Trophoblast cell (in vitro differentiated cells and primary cell): ENCODE measurements around the gene ARHGAP11A.

Experiments used
- DNase-seq, 2 donors: peaks; one replicate each; pipeline ENCODE4 v3.0.0-alpha.2; 2016
- H2AFZ ChIP-seq: 2 replicates; pipeline ENCODE4 v1.6.1; 2013; ENCODE audit warnings: low read length, moderate library complexity, mild to moderate bottlenecking; ENCODE audit not compliant: insufficient read depth, poor library complexity
- H2AK5ac ChIP-seq: 2 replicates; pipeline ENCODE4 v1.6.1; 2013; ENCODE audit warnings: mild to moderate bottlenecking, low read length
- H2BK120ac ChIP-seq: 2 replicates; pipeline ENCODE4 v1.6.1; 2013; ENCODE audit warnings: low read length, mild to moderate bottlenecking, moderate library complexity; ENCODE audit not compliant: insufficient read depth, poor library complexity
- H2BK12ac ChIP-seq: 2 replicates; pipeline ENCODE4 v1.6.1; 2013; ENCODE audit warnings: mild to moderate bottlenecking, low read length, moderate library complexity
- H2BK5ac ChIP-seq: 2 replicates; pipeline ENCODE4 v1.6.1; 2013; ENCODE audit warnings: low read length, low read depth, moderate library complexity, mild to moderate bottlenecking; ENCODE audit not compliant: poor library complexity
- H3K14ac ChIP-seq: 2 replicates; pipeline ENCODE4 v1.6.1; 2013; ENCODE audit warnings: mild to moderate bottlenecking, low read length
- H3K18ac ChIP-seq: 2 replicates; pipeline ENCODE4 v1.6.1; 2013; ENCODE audit warnings: mild to moderate bottlenecking, low read length
- H3K23ac ChIP-seq: 2 replicates; pipeline ENCODE4 v1.6.1; 2013; ENCODE audit warnings: low read length
- H3K27ac ChIP-seq: 2 replicates; pipeline ENCODE4 v1.5.1; 2013; ENCODE audit warnings: low read depth, mild to moderate bottlenecking, inconsistent platforms, low read length, moderate library complexity
- H3K27me3 ChIP-seq: 2 replicates; pipeline ENCODE4 v1.6.1; 2013; ENCODE audit warnings: inconsistent platforms, mild to moderate bottlenecking, low read length, moderate library complexity; ENCODE audit not compliant: insufficient read depth
- H3K36me3 ChIP-seq, 2 experiments: 1 replicate in 1 of 2; 2 replicates in 1 of 2; pipeline ENCODE4 v1.6.1; 2013; ENCODE audit warnings: low read length in 2 of 2, mild to moderate bottlenecking in 2 of 2, moderate library complexity in 1 of 2; ENCODE audit not compliant: insufficient read depth in 2 of 2, control insufficient read depth in 1 of 2
- H3K4ac ChIP-seq: 2 replicates; pipeline ENCODE4 v1.6.1; 2013; ENCODE audit warnings: low read depth, mild to moderate bottlenecking, low read length, moderate library complexity
- H3K4me1 ChIP-seq, 2 experiments: 1 replicate in 1 of 2; 2 replicates in 1 of 2; pipeline ENCODE4 v1.6.1; 2013; ENCODE audit warnings: low read length in 2 of 2, mild to moderate bottlenecking in 2 of 2, moderate library complexity in 1 of 2; ENCODE audit not compliant: insufficient read depth in 2 of 2, control insufficient read depth in 1 of 2
- H3K4me2 ChIP-seq: 2 replicates; pipeline ENCODE4 v1.6.1; 2013; ENCODE audit warnings: inconsistent platforms, mild to moderate bottlenecking, low read length, moderate library complexity
- H3K4me3 ChIP-seq: 2 replicates; pipeline ENCODE4 v1.5.1; 2013; ENCODE audit warnings: mild to moderate bottlenecking, low read depth, low read length, inconsistent platforms
- H3K79me1 ChIP-seq: one replicate; pipeline ENCODE4 v1.6.1; 2013; ENCODE audit warnings: low read length
- H3K79me2 ChIP-seq: 2 replicates; pipeline ENCODE4 v1.6.1; 2013; ENCODE audit warnings: low read length, mild to moderate bottlenecking; ENCODE audit not compliant: control insufficient read depth, insufficient read depth, poor library complexity
- H3K9ac ChIP-seq: 2 replicates; pipeline ENCODE4 v1.6.1; 2013; ENCODE audit warnings: mild to moderate bottlenecking, low read length
- H3K9me3 ChIP-seq: 2 replicates; pipeline ENCODE4 v1.6.1; 2013; ENCODE audit warnings: low read depth, mild to moderate bottlenecking, control low read depth, inconsistent platforms, low read length; ENCODE audit not compliant: insufficient read depth
- H4K12ac ChIP-seq: 2 replicates; pipeline ENCODE4 v1.6.1; 2013; ENCODE audit warnings: low read depth, mild to moderate bottlenecking, low read length, moderate library complexity
- H4K8ac ChIP-seq: 2 replicates; pipeline ENCODE4 v1.6.1; 2013; ENCODE audit warnings: low read depth, mild to moderate bottlenecking, low read length, moderate library complexity
- H4K91ac ChIP-seq: one replicate; pipeline ENCODE4 v1.6.1; 2013; ENCODE audit warnings: low read depth, mild to moderate bottlenecking, low read length, moderate library complexity
- WGBS: extraction: QIAGEN DNeasy Blood & Tissue Kit; methylation state at CpG from one replicate; pipeline ENCODE4 v1.1.7; 2013; ENCODE audit warnings: missing lambda C conversion rate; ENCODE audit not compliant: insufficient read length, insufficient coverage; ENCODE audit errors: extremely low coverage; 5-methylcytosine and 5-hydroxymethylcytosine counted together

ARHGAP11A gene

DNA sequence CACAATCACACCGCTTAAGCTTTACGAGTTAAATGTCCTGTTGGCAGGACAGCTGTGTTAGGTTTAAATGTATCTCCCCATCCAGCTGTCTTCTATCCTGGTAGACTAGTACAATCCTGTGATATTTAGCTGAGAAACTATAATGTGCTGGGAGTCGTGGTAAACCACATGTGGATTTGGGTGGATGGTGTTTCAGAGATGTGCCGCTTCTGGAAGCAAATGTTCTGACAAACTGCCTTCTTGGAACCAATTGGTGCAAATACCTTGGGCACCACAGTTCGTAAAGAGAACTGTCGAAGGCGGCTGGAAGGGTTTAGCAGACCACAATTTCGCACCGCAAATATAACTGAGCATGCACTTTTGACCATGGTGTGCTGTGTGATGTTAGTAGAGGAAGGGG, 41.2 kb downstream of the ARHGAP11A start:
- Histone ChIP-seq H3K4ac (no peak overlapping the region), H4K12ac (no peak overlapping the region), H3K9ac (no peak overlapping the region), H3K36me3 (peaks cover 2 to 3% of the 10 kb centered on the region in 2 experiments), H3K4me2 (no peak overlapping the region), H3K4me1 (no peaks in the 10 kb centered on the region), H3K27ac (no peak overlapping the region), H2BK120ac (no peak overlapping the region), H2AFZ (no peak overlapping the region), H2BK5ac (no peak overlapping the region), H2BK12ac (no peak overlapping the region), H3K9me3 (no peaks in the 10 kb centered on the region), H2AK5ac (no peak overlapping the region), H3K27me3 (no peaks in the 10 kb centered on the region), H3K14ac (no peak overlapping the region), H3K18ac (no peak overlapping the region), H3K79me1 (no peaks in the 10 kb centered on the region), H3K4me3 (no peak overlapping the region), H3K23ac (no peak overlapping the region), H4K91ac (no peak overlapping the region), H3K79me2 (no peaks in the 10 kb centered on the region), H4K8ac (no peak overlapping the region)
- no peak for DNase-seq
- WGBS, result no CpG with 5 or more reads among the region's 9 CpGs

- H3K79me1 ChIP-seq, result no peaks in the 10 kb centered on the region
- H4K8ac ChIP-seq, result no peak overlapping the region
- H2BK12ac ChIP-seq, result no peak overlapping the region
- H3K4me2 ChIP-seq, result no peak overlapping the region
- H3K4ac ChIP-seq, result no peak overlapping the region
- no peak overlapping the region for H4K91ac ChIP-seq
- no peaks in the 10 kb centered on the region for H3K27me3 ChIP-seq
- no peak for DNase-seq
- no peak overlapping the region for H3K9ac ChIP-seq
- no peaks in the 10 kb centered on the region for H3K4me1 ChIP-seq
- no peak overlapping the region for H3K27ac ChIP-seq
- no peak overlapping the region for H3K14ac ChIP-seq
- H2AK5ac ChIP-seq, result no peak overlapping the region
- H4K12ac ChIP-seq, result no peak overlapping the region
- peaks cover 2 to 3% of the 10 kb centered on the region in 2 experiments for H3K36me3 ChIP-seq
- H3K9me3 ChIP-seq, result no peaks in the 10 kb centered on the region
- H3K23ac ChIP-seq, result no peak overlapping the region
- H3K79me2 ChIP-seq, result no peaks in the 10 kb centered on the region
- no peak overlapping the region for H2BK120ac ChIP-seq
- no CpG with 5 or more reads among the region's 5 CpGs for WGBS
- no peak overlapping the region for H2BK5ac ChIP-seq
- H3K18ac ChIP-seq, result no peak overlapping the region
- no peak overlapping the region for H3K4me3 ChIP-seq
- no peak overlapping the region for H2AFZ ChIP-seq
Measured at GRCh38 chr15:32657198-32657883, 42.0 kb downstream of the ARHGAP11A start.

DNA sequence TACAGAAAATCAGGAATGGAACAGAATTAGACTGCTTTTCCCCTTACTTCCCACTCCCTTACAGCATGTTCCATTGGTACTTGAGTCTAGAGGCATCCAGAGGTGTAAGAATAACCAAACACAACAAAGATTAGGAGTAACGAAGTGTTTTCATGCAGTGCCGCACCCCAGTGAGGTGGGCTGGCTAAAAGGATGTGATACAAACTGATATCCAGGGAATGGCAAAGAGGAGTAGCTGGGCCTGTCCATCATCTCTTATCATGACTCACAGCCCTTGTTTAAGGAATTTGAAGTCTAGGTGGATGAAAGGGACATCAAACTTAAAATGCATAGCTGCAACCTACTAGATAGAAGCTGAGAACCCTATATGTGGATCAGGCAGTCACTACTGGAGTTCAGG, 42.6 kb downstream of the ARHGAP11A start:
- no peaks in the 10 kb centered on the region for H3K4me1 ChIP-seq
- H4K8ac ChIP-seq, result no peak overlapping the region
- no peak overlapping the region for H2BK120ac ChIP-seq
- no peaks in the 10 kb centered on the region for H3K79me1 ChIP-seq
- H3K79me2 ChIP-seq, result no peaks in the 10 kb centered on the region
- no peak overlapping the region for H3K4me2 ChIP-seq
- no peak overlapping the region for H2BK12ac ChIP-seq
- no peak for DNase-seq
- no peak overlapping the region for H2BK5ac ChIP-seq
- H3K27ac ChIP-seq, result no peak overlapping the region
- peaks cover 2 to 3% of the 10 kb centered on the region in 2 experiments for H3K36me3 ChIP-seq
- H3K27me3 ChIP-seq, result no peaks in the 10 kb centered on the region
- H3K4ac ChIP-seq, result no peak overlapping the region
- no peak overlapping the region for H2AFZ ChIP-seq
- H4K91ac ChIP-seq, result no peak overlapping the region
- WGBS, result no CpG with 5 or more reads among the region's 2 CpGs
- no peak overlapping the region for H2AK5ac ChIP-seq
- no peak overlapping the region for H4K12ac ChIP-seq
- no peak overlapping the region for H3K14ac ChIP-seq
- no peak overlapping the region for H3K23ac ChIP-seq
- H3K18ac ChIP-seq, result no peak overlapping the region
- no peak overlapping the region for H3K4me3 ChIP-seq
- H3K9ac ChIP-seq, result no peak overlapping the region
- H3K9me3 ChIP-seq, result no peaks in the 10 kb centered on the region

GRCh38 chr15:32659340-32660155, 44.2 kb downstream of the ARHGAP11A start:
- Histone ChIP-seq H3K14ac (no peak overlapping the region), H2BK120ac (no peak overlapping the region), H3K27me3 (no peaks in the 10 kb centered on the region), H2AK5ac (no peak overlapping the region), H3K9me3 (no peaks in the 10 kb centered on the region), H3K23ac (no peak overlapping the region), H3K18ac (no peak overlapping the region), H3K4me3 (no peak overlapping the region), H3K4me2 (no peak overlapping the region), H4K91ac (no peak overlapping the region), H3K36me3 (peaks cover 2 to 3% of the 10 kb centered on the region in 2 experiments), H3K9ac (no peak overlapping the region), H3K79me2 (no peaks in the 10 kb centered on the region), H3K79me1 (no peaks in the 10 kb centered on the region), H4K8ac (no peak overlapping the region), H3K4ac (no peak overlapping the region), H3K27ac (no peak overlapping the region), H2AFZ (no peak overlapping the region), H4K12ac (no peak overlapping the region), H3K4me1 (no peaks in the 10 kb centered on the region), H2BK5ac (no peak overlapping the region), H2BK12ac (no peak overlapping the region)
- peak in 1 of 2 donors; percentile 12 for DNase-seq
- no CpG with 5 or more reads among the region's 6 CpGs for WGBS
